Measurements from ENCODE around the gene MYL11.

GRCh38 chr16:30401768-30402425 lies 27.3 kb downstream of the MYL11 start:
- TF ChIP-seq POLR2A (IDR thresholded peaks at IDR 0.05; ENCODE audit: low read length) = no peak
- no peak for TF ChIP-seq GATA1 (IDR thresholded peaks at IDR 0.05; ENCODE audit: low read depth, low read length)
